ENCODE results near the gene TRAM2. TPM values are rescaled to one million over a fixed set of nuclear protein-coding genes. Genes with fewer than 3 reads are reported as not detected.

TRAM2 gene
- polyA plus RNA-seq, 1 experiment = 134 TPM

- no peak for DNase-seq (ENCODE audit: low read depth)
- POLR2A ChIA-PET = no interaction called here
- CTCF ChIA-PET = no interaction called here
- TF ChIP-seq CTCF (IDR thresholded peaks at IDR 0.05; ENCODE audit: insufficient read depth, low read depth, low read length) = no peak
- Histone ChIP-seq H3K36me3 (ENCODE audit: control insufficient read depth, insufficient read depth, low read length) (peaks cover 12% of the 10 kb centered on the region), H3K27me3 (ENCODE audit: control insufficient read depth, insufficient read depth, low read length) (no peaks in the 10 kb centered on the region), H3K4me3 (ENCODE audit: low read depth, low read length) (no peak overlapping the region)
Measured at GRCh38 chr6:52533491-52533890, 43.4 kb downstream of the TRAM2 start.

DNA sequence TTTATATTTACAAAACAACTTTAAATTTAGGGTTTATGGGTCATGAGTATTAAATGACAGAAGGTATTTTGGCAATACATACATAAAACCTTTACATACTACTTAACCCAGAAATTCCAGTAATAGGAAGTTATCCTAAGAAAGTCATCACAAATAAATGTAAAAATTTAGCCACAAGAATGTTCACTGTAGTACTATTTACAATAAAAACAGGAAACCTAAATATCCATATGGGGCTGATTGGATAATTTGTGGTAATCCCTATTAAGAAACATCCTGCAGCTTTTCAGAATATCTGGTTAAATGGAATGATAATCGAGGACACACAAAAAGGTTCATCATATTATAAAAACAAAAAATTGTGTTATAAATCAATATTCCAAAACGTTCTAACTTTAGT, 44.4 kb downstream of the TRAM2 start:
- CTCF ChIA-PET = interaction anchor here (0.6 kb wide), 1 partner anchor 32 kb away, joined by 3 read pairs; no protein-coding TSS in a partner anchor
- POLR2A ChIA-PET = no interaction called here
- peaks cover 12% of the 10 kb centered on the region for H3K36me3 ChIP-seq (ENCODE audit: control insufficient read depth, insufficient read depth, low read length)
- no peak overlapping the region for H3K4me3 ChIP-seq (ENCODE audit: low read depth, low read length)
- DNase-seq (ENCODE audit: low read depth) = no peak
- TF ChIP-seq CTCF (IDR thresholded peaks at IDR 0.05; ENCODE audit: insufficient read depth, low read depth, low read length) = no peak
- no peaks in the 10 kb centered on the region for H3K27me3 ChIP-seq (ENCODE audit: control insufficient read depth, insufficient read depth, low read length)

DNA sequence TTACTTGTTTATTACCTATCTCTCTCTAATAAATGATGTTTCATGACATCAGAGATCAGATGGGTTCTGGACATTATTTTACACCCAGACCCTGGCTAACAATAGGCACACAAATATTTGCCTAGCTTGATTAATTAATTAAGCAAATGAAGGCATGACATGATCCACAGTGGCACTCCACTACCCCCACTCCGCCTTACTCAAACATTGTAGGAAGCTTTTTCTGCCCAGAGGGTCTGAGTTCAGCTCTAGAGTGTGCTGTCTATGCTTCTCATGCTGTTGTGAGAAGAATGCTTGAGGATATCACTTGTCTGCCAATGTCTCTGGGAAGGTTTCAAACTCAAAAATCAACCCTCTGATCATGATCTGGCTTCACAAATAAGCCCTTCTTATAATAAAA, 45.0 kb downstream of the TRAM2 start:
- Histone ChIP-seq H3K27me3 (ENCODE audit: control insufficient read depth, insufficient read depth, low read length) (no peaks in the 10 kb centered on the region), H3K4me3 (ENCODE audit: low read depth, low read length) (no peak overlapping the region), H3K36me3 (ENCODE audit: control insufficient read depth, insufficient read depth, low read length) (peaks cover 12% of the 10 kb centered on the region)
- CTCF ChIA-PET = interaction anchor here (1.3 kb wide), 1 partner anchor 9 kb away, joined by 3 read pairs; no protein-coding TSS in a partner anchor
- POLR2A ChIA-PET = no interaction called here
- no peak for TF ChIP-seq CTCF (IDR thresholded peaks at IDR 0.05; ENCODE audit: insufficient read depth, low read depth, low read length)
- DNase-seq (ENCODE audit: low read depth) = no peak

DNA sequence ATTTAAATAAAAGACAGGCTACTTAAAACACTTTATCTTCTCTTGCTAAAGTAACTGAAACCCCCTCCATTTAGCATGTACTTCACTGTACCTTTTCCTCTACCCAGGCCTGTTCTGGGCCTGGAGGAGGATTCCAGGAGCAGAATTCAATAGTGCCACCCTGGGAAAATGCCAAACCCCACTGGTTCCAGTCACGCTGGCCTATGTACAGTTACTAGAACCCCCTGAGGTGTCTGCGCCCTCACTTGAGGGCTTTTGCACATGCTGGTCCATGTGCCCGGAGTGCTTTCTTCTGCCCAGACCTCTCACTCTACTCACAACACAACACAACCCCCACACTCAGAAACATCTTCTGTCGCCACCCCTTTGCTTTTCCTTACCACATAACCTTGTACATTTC, 45.5 kb downstream of the TRAM2 start:
- TF ChIP-seq CTCF (IDR thresholded peaks at IDR 0.05; ENCODE audit: insufficient read depth, low read depth, low read length) = no peak
- Histone ChIP-seq H3K4me3 (ENCODE audit: low read depth, low read length) (no peak overlapping the region), H3K36me3 (ENCODE audit: control insufficient read depth, insufficient read depth, low read length) (peaks cover 10% of the 10 kb centered on the region), H3K27me3 (ENCODE audit: control insufficient read depth, insufficient read depth, low read length) (no peaks in the 10 kb centered on the region)
- CTCF ChIA-PET = interaction anchor here (1.3 kb wide), 1 partner anchor 10 kb away, joined by 3 read pairs; no protein-coding TSS in a partner anchor
- no peak for DNase-seq (ENCODE audit: low read depth)
- POLR2A ChIA-PET = interaction anchor here (0.7 kb wide), 1 partner anchor 16 kb away, joined by 27 read pairs; no protein-coding TSS in a partner anchor

GRCh38 chr6:52530351-52530750, 46.5 kb downstream of the TRAM2 start:
- ChIA-PET POLR2A (interaction anchor here (0.5 kb wide), 1 partner anchor 184 kb away, joined by 18 read pairs; no protein-coding TSS in a partner anchor), CTCF (no interaction called here)
- Histone ChIP-seq H3K27me3 (ENCODE audit: control insufficient read depth, insufficient read depth, low read length) (no peaks in the 10 kb centered on the region), H3K4me3 (ENCODE audit: low read depth, low read length) (no peak overlapping the region), H3K36me3 (ENCODE audit: control insufficient read depth, insufficient read depth, low read length) (peaks cover 10% of the 10 kb centered on the region)
- DNase-seq (ENCODE audit: low read depth) = no peak
- no peak for TF ChIP-seq CTCF (IDR thresholded peaks at IDR 0.05; ENCODE audit: insufficient read depth, low read depth, low read length)

Data from BJ (cell line).